ENCODE data around the gene FGF14. TPM values are rescaled to one million over a fixed set of nuclear protein-coding genes. Genes with fewer than 3 reads are reported as not detected.

FGF14 gene
- total and polyA plus RNA-seq, 2 of the 4 experiments (the other 2 are of a cell fraction) = under 0.01 TPM; not detected in 1

GRCh38 chr13:101978552-101979315, 423.1 kb downstream of the FGF14 start:
- TF ChIP-seq BHLHE40 (IDR thresholded peaks at IDR 0.05; ENCODE audit: low read depth, low read length) (no peak), CTCF (conservative IDR thresholded peaks at IDR 0.05; ENCODE audit: low read depth, low read length) (no peak), MAZ (IDR thresholded peaks at IDR 0.05; ENCODE audit: borderline replicate concordance, low read depth, low read length) (no peak), NFE2L2 (IDR thresholded peaks at IDR 0.05; ENCODE audit: low read depth, low read length) (no peak), MXI1 (IDR thresholded peaks at IDR 0.05; ENCODE audit: borderline replicate concordance, low read depth, low read length) (no peak), SMC3 (IDR thresholded peaks at IDR 0.05; ENCODE audit: low read depth, low read length) (no peak)
- H3K36me3 ChIP-seq (ENCODE audit: control insufficient read depth, insufficient read depth, low read length) = no peaks in the 10 kb centered on the region
- H4K91ac ChIP-seq (ENCODE audit: insufficient read depth, low read depth, low read length) = no peak overlapping the region
- CTCF ChIA-PET = no interaction called here
- no peaks in the 10 kb centered on the region for H3K9me1 ChIP-seq (ENCODE audit: insufficient read depth, low read length)
- no peak overlapping the region for H3K14ac ChIP-seq (replicated peaks; ENCODE audit: low read depth, low read length)
- no peak overlapping the region for H3K4ac ChIP-seq (ENCODE audit: low read depth, low read length)
- no TSS peak for BruUV-seq (replicated peaks)
- no peak overlapping the region for H3K56ac ChIP-seq (ENCODE audit: extremely low read depth, insufficient read depth, low read length)
- DNase-seq = no peak
- no peak overlapping the region for H2AFZ ChIP-seq (replicated peaks; ENCODE audit: low read length, poor library complexity)
- WGBS, 2 experiments (ENCODE audit: extremely low coverage in 2 of 2, insufficient read length in 1 of 2) = no CpG with 5 or more reads among the region's 5 CpGs
- H3K4me2 ChIP-seq (ENCODE audit: low read depth, low read length) = no peak overlapping the region
- no peak overlapping the region for H2BK5ac ChIP-seq (ENCODE audit: low read depth, low read length, poor library complexity, severe bottlenecking)
- no peak overlapping the region for H4K8ac ChIP-seq (ENCODE audit: low read depth in 2 of 2, low read length in 2 of 2)
- H4K20me1 ChIP-seq (ENCODE audit: insufficient read depth, low read length) = no peaks in the 10 kb centered on the region
- dilution Hi-C loops (cut with HindIII; ENCODE audit: low sequenced_read_pairs, unreplicated experiment) (no loop called here), intact Hi-C loops (cut with micrococcal nuclease) (no loop called here), in situ Hi-C loops (cut with MboI; ENCODE audit: low sequenced_read_pairs) (no loop called here)
- H3K9ac ChIP-seq (ENCODE audit: low read depth, low read length) = no peak overlapping the region
- H2BK15ac ChIP-seq (ENCODE audit: low read depth, low read length) = no peak overlapping the region
- H2AK9ac ChIP-seq (replicated peaks; ENCODE audit: low read depth, low read length, poor library complexity) = no peak overlapping the region
- ATAC-seq (ENCODE audit: low read depth) = no peak
- H3K4me3 ChIP-seq (ENCODE audit: insufficient read depth, low read depth, low read length) = no peak overlapping the region
- H3K18ac ChIP-seq (ENCODE audit: low read depth, low read length) = no peak overlapping the region
- POLR2A ChIA-PET (ENCODE audit: unreplicated experiment) = interaction anchor here (0.5 kb wide), 1 partner anchor 194 kb away, joined by 3 read pairs; no protein-coding TSS in a partner anchor
- H3K79me1 ChIP-seq (ENCODE audit: low read depth in 1 of 2, low read length in 2 of 2) = no peaks in the 10 kb centered on the region
- H2BK20ac ChIP-seq (ENCODE audit: low read depth, low read length) = no peak overlapping the region
- no peak overlapping the region for H2BK120ac ChIP-seq (ENCODE audit: low read depth, low read length)
- H3K4me1 ChIP-seq (ENCODE audit: control insufficient read depth, insufficient read depth, low read length) = no peaks in the 10 kb centered on the region
- no peaks in the 10 kb centered on the region for H3K27me3 ChIP-seq (ENCODE audit: control insufficient read depth, insufficient read depth, low read length)
- no peak overlapping the region for H3K27ac ChIP-seq (ENCODE audit: insufficient read depth, low read length)
- no peaks in the 10 kb centered on the region for H3K9me3 ChIP-seq (ENCODE audit: control insufficient read depth, insufficient read depth, low read length)
- no peak overlapping the region for H4K5ac ChIP-seq (ENCODE audit: low read depth, low read length)
- H2AK5ac ChIP-seq (ENCODE audit: low read depth, low read length) = no peak overlapping the region
- H3K23ac ChIP-seq (ENCODE audit: low read depth, low read length) = no peak overlapping the region

Data from IMR-90 (cell line).